Sciatic nerve (tissue), 1 donor: ENCODE data around the gene SEMA4B. TPM values are rescaled to one million over a fixed set of nuclear protein-coding genes. Genes with fewer than 3 reads are reported as not detected.

Experiments used
- total RNA-seq: library from RNA; stranded (reverse); fragmentation: NEBNext Ultra II Directional; extraction: Animal tissue kit (Norgen Biotek cat#: 25700); gene quantifications from one replicate; pipeline ENCODE4 v1.2.1, GENCODE V29; 2021
- donor health status: DM: no; HTN: no; CAD: no.

Gene SEMA4B
- total RNA-seq, 1 donor from 2014 or later = 55.9 TPM

Other genes starting within 250 kb of the SEMA4B start
- gene ZNF710, start 200.0 kb upstream of the SEMA4B start, total RNA-seq = 20.2 TPM
- 18.5 TPM for gene IDH2, start 98.9 kb upstream of the SEMA4B start, total RNA-seq
- gene CIB1, start 32.6 kb downstream of the SEMA4B start, total RNA-seq = 43.3 TPM
- 5.4 TPM for gene GDPGP1, start 32.9 kb downstream of the SEMA4B start, total RNA-seq
- 0.71 TPM for gene TTLL13, start 48.2 kb downstream of the SEMA4B start, total RNA-seq
- 63.8 TPM for gene NGRN, start 64.3 kb downstream of the SEMA4B start, total RNA-seq
- gene ZNF774, start 151.0 kb downstream of the SEMA4B start, total RNA-seq = 5.1 TPM
- 202 TPM for gene IQGAP1, start 186.9 kb downstream of the SEMA4B start, total RNA-seq